ENCODE results near the gene SPSB3.

The SPSB3 gene

GRCh38 chr16:1770328-1771187, 11.8 kb downstream of the SPSB3 start (continued):
- TF ChIP-seq REST (tag by site-specific recombination; IDR thresholded peaks at IDR 0.05) (0 out of 2 replicates have a peak, but pooled peaks have one; percentile 35), ZNF266 (tag by site-specific recombination; IDR thresholded peaks at IDR 0.05; ENCODE audit: low read depth) (no peak), ZNF2 (tag by site-specific recombination; IDR thresholded peaks at IDR 0.05) (peak; percentile 76), ZNF223 (tag by site-specific recombination; IDR thresholded peaks at IDR 0.05) (no peak), BCL11B (tag by site-specific recombination; IDR thresholded peaks at IDR 0.05; ENCODE audit: low read depth) (no peak), ZNF140 (tag by site-specific recombination; IDR thresholded peaks at IDR 0.05) (no peak), ZSCAN30 (tag by site-specific recombination; IDR thresholded peaks at IDR 0.05) (peak; percentile 11; the same call in 1 of the 2 replicates), ATF2 (tag by site-specific recombination; IDR thresholded peaks at IDR 0.05; ENCODE audit: low read depth) (no peak), ZBTB1 (tag by site-specific recombination; IDR thresholded peaks at IDR 0.05) (0 out of 2 replicates have a peak, but pooled peaks have one; percentile 26), MZF1 (tag by site-specific recombination; IDR thresholded peaks at IDR 0.05; ENCODE audit: borderline replicate concordance) (no peak; the same call in 1 of the 2 replicates), ZNF654 (tag by site-specific recombination; IDR thresholded peaks at IDR 0.05; ENCODE audit: low read depth) (no peak), ZNF155 (tag by site-specific recombination; IDR thresholded peaks at IDR 0.05) (no peak), ZNF664 (tag by site-specific recombination; IDR thresholded peaks at IDR 0.05) (no peak), PRDM1 (tag by site-specific recombination; IDR thresholded peaks at IDR 0.05) (no peak), ZNF561 (tag by site-specific recombination; IDR thresholded peaks at IDR 0.05; ENCODE audit: borderline replicate concordance) (peak; percentile 67; the same call in 1 of the 2 replicates), ZBTB26 (tag by site-specific recombination; optimal IDR thresholded peaks at IDR 0.05) (peak; percentile 96), ZXDB (tag by site-specific recombination; IDR thresholded peaks at IDR 0.05) (peak; percentile 99), OVOL3 (tag by site-specific recombination; IDR thresholded peaks at IDR 0.05) (0 out of 2 replicates have a peak, but pooled peaks have one; percentile 15), ZFP37 (tag by site-specific recombination; IDR thresholded peaks at IDR 0.05) (peak; percentile 80), ZNF174 (tag by site-specific recombination; IDR thresholded peaks at IDR 0.05) (no peak), ZNF830 (tag by site-specific recombination; IDR thresholded peaks at IDR 0.05; ENCODE audit: low read depth) (no peak), ZNF19 (tag by site-specific recombination; IDR thresholded peaks at IDR 0.05; ENCODE audit: low read depth) (no peak), ZNF394 (tag by site-specific recombination; IDR thresholded peaks at IDR 0.05; ENCODE audit: borderline replicate concordance) (peak; percentile 74; the same call in 1 of the 2 replicates), ZSCAN18 (tag by site-specific recombination; IDR thresholded peaks at IDR 0.05) (no peak), SCRT2 (tag by site-specific recombination; IDR thresholded peaks at IDR 0.05) (peak; percentile 80), ZNF473 (tag by site-specific recombination; IDR thresholded peaks at IDR 0.05) (no peak), ZNF660 (tag by site-specific recombination; IDR thresholded peaks at IDR 0.05) (0 out of 2 replicates have a peak, but pooled peaks have one; percentile 15), ZNF704 (tag by site-specific recombination; IDR thresholded peaks at IDR 0.05) (no peak), ZNF776 (tag by site-specific recombination; IDR thresholded peaks at IDR 0.05; ENCODE audit: borderline replicate concordance) (no peak)
